Measurements from ENCODE around the gene DNMT3A. TPM values are rescaled to one million over a fixed set of nuclear protein-coding genes. Genes with fewer than 3 reads are reported as not detected.
"Not testable (repeated sequence)": the region's sequence is repeated elsewhere in the genome, so short reads cannot be mapped to it uniquely, and the experiment has no call there.

DNMT3A gene
- total RNA-seq, 3 donors from 2014 or later, result 89.2 to 106 (median 103) TPM

DNA sequence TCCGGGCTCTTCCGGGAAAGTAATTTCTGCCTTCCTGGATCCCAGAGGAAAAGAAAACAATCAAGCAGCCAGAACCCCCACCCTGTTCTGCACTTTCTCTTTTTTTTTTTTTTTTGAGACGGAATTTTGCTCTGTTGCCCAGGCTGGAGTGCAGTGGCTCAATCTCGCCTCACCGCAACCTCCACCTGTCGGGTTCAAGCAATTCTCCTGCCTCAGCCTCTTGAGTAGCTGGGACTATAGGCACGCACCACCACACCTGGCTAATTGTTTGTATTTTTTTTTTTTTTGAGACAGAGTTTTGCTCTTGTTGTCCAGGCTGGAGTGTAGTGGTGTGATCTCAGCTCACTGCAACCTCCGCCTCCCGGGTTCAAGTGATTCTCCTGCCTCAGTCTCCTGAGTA lies 69.0 kb downstream of the DNMT3A start:
- not testable (repeated sequence) for H3K9me3 Mint-ChIP-seq; ATAC-seq; H3K27me3 Mint-ChIP-seq (ENCODE audit: low read depth); DNase-seq; H3K4me3 Mint-ChIP-seq
- Mint-ChIP-seq H3K36me3 (ENCODE audit: insufficient read depth) (peaks cover 35% of the 10 kb centered on the region), H3K4me1 (ENCODE audit: low read depth) (peaks cover 51% of the 10 kb centered on the region)

DNA sequence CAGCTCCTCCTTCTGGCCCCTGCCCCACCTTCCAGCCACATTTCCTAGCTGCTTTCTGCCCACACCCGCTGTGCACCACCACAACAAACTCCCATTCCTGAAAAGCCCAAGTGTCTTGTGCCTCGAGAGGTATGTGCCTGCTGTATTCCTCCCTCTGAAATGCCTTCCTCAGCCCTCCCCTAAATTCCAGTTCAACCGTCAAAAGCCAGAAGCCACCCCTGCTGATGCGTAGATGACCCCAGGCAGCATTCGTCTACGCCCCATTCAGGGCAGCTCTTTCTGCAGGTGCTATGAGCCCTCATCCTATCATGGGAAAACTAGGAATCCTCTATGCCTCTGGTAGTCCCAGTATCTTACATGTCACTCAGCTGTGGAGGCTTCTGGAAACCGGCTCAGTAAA lies 71.7 kb downstream of the DNMT3A start:
- DNase-seq, result no peak
- Mint-ChIP-seq H3K4me1 (ENCODE audit: low read depth) (peaks cover 47% of the 10 kb centered on the region), H3K4me3 (no peak overlapping the region), H3K27me3 (ENCODE audit: low read depth) (no peaks in the 10 kb centered on the region), H3K9me3 (no peaks in the 10 kb centered on the region), H3K36me3 (ENCODE audit: insufficient read depth) (peaks cover 42% of the 10 kb centered on the region)
- ATAC-seq, result no peak

DNA sequence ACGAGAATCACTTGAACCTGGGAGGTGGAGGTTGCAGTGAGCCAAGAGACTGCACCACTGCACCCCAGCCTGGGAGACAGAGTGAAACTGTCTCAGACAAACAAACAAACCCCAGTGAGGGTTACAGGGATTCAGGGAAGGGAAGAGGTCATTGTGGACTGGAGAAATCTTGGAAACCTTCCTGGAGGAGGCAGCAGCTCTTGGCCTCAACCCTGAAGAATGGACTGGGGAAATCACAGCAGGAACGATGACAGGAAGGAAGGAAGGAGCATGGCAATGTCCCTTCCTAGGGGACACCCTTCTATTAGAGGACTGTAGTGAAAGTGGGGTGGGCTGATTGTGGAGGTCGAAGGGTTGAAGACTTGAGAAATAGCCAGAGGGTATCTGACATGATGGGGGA lies 72.5 kb downstream of the DNMT3A start:
- ATAC-seq, result no peak
- peaks cover 46% of the 10 kb centered on the region for H3K4me1 Mint-ChIP-seq (ENCODE audit: low read depth)
- H3K4me3 Mint-ChIP-seq, result no peak overlapping the region
- peaks cover 40% of the 10 kb centered on the region for H3K36me3 Mint-ChIP-seq (ENCODE audit: insufficient read depth)
- no peak for DNase-seq
- no peaks in the 10 kb centered on the region for H3K27me3 Mint-ChIP-seq (ENCODE audit: low read depth)
- no peaks in the 10 kb centered on the region for H3K9me3 Mint-ChIP-seq

DNA sequence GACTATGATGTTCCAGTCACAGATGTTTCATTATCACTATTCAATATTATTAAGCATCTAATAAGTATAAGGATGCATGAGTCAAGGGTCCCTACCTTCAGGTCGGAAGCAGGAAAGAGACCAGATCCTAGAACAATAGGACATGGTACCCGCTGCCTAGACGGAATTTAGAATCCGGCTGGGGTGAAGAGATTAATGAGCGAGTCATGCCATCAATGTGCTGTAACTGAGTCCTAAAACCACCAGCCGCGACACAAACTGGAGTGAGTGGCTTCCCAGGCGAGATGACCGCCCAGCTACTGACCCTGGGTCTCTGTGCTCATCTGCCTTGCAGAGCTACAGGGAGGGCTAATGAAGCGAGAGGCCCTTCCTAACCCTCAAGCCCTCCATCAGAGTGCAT lies 73.6 kb downstream of the DNMT3A start:
- DNase-seq, result no peak
- Mint-ChIP-seq H3K9me3 (no peaks in the 10 kb centered on the region), H3K36me3 (ENCODE audit: insufficient read depth) (peaks cover 31% of the 10 kb centered on the region), H3K4me3 (no peak overlapping the region), H3K4me1 (ENCODE audit: low read depth) (peaks cover 35% of the 10 kb centered on the region), H3K27me3 (ENCODE audit: low read depth) (no peaks in the 10 kb centered on the region)
- no peak for ATAC-seq

DNA sequence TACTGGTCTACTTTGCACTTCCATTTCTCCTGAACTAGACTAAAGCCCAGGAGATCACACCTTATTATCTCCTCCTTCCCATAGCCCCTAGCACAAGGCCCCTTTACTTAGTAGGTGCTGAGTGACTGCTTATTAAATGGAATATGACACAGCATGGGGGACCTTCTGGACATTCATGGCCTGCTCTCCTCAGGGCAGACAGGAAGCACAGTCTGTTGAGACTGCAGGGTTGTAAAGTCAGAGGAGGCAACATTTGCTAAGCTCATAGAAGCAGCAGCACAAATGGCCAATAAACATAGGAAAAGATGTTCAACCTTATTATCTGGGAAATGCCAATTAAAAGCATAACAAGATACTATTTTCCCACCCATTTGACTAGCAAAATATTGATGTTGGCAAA lies 75.3 kb downstream of the DNMT3A start:
- Mint-ChIP-seq H3K36me3 (ENCODE audit: insufficient read depth) (peaks cover 32% of the 10 kb centered on the region), H3K4me1 (ENCODE audit: low read depth) (peaks cover 35% of the 10 kb centered on the region), H3K27me3 (ENCODE audit: low read depth) (no peaks in the 10 kb centered on the region), H3K9me3 (no peaks in the 10 kb centered on the region), H3K4me3 (no peak overlapping the region)
- DNase-seq (no peak), ATAC-seq (peak in 1 of 2 donors; percentile 43)

DNA sequence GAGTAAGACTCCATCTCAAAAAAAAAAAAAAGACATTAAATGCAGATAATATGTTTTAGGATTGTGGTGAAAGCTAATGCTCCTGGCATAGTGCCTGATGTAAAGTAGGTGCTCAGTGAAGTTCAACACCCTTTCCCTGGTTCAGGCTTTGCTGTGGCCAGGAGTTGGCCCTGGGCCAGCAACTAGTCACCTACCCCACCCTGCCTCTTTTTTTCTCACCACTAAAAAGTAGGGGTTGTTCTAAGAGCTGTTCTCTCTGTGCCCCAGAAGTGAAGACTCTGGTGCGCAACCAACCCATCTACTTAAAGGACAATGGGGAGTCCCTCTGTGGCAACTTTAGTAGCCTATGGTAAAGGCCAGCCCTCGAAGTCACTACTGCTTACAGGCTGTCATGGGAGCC lies 75.9 kb downstream of the DNMT3A start:
- peaks cover 35% of the 10 kb centered on the region for H3K4me1 Mint-ChIP-seq (ENCODE audit: low read depth)
- no peaks in the 10 kb centered on the region for H3K27me3 Mint-ChIP-seq (ENCODE audit: low read depth)
- H3K4me3 Mint-ChIP-seq, result no peak overlapping the region
- ATAC-seq (peak; percentile 46 to 66), DNase-seq (peak; percentile 27)
- peaks cover 30% of the 10 kb centered on the region for H3K36me3 Mint-ChIP-seq (ENCODE audit: insufficient read depth)
- no peaks in the 10 kb centered on the region for H3K9me3 Mint-ChIP-seq

DNA sequence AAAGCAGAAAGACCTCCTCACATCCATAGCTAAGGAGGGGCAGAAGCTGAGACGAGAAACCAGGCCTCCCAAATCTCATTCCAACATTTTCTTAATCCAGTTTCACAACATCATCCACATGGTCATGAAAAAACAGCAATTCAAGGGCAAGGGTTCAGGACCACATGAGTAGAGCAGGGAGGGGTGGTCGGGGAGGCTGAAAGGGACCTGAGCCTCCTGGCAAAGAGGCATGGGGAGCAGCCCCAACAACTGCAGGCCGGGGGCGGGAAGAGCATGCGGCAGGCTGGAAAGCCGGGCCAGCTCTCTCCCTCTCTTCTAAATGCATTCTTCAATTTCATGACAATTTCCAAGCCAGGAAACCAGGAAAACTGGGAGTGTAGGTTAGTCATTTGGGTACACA lies 76.7 kb downstream of the DNMT3A start:
- ATAC-seq, result no peak
- no peak for DNase-seq
- Mint-ChIP-seq H3K4me1 (ENCODE audit: low read depth) (peaks cover 35% of the 10 kb centered on the region), H3K4me3 (no peak overlapping the region), H3K9me3 (no peaks in the 10 kb centered on the region), H3K36me3 (ENCODE audit: insufficient read depth) (peaks cover 30% of the 10 kb centered on the region), H3K27me3 (ENCODE audit: low read depth) (no peaks in the 10 kb centered on the region)

DNA sequence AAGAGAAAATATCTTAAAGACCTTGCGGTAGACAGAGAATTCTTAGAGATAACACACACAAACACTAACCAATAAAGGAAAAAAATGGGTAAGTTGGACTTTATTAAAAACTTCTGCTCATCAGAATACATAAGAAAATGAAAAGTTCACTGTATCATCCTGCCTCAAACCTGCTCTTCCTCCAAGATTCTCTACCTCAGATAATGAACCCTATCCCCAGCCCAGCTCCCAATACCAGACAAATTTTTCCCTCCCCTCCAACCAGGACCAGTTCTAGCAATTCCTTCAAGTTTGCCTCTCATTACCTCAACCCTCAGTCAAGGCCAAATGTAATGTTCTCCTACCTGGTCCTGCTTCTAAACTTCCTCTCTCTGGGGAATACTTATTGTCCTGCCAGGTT lies 79.4 kb downstream of the DNMT3A start:
- Mint-ChIP-seq H3K27me3 (ENCODE audit: low read depth) (no peaks in the 10 kb centered on the region), H3K4me3 (no peak overlapping the region), H3K9me3 (no peaks in the 10 kb centered on the region), H3K36me3 (ENCODE audit: insufficient read depth) (peaks cover 18% of the 10 kb centered on the region), H3K4me1 (ENCODE audit: low read depth) (peaks cover 29% of the 10 kb centered on the region)
- no peak for DNase-seq
- ATAC-seq, result no peak

DNA sequence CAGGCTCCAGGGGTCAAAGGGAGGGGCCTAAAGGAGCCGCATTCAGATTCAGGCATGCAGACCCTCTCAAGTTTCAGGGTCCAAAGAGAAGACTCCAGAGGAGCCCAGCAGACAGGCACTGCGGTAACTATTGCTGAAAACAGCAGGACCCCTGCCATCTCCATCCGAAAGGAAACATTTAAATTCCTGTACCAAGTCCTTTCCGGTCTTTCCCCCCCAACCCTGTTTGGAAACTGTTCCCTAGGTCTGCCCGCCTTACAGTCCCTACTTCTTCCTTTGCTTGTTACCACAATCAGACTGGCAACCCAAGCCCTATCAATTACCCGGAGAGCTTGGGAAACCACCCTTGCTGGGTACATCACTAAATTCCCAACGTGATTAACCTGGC lies 82.0 kb downstream of the DNMT3A start:
- ATAC-seq, result no peak
- Mint-ChIP-seq H3K9me3 (no peaks in the 10 kb centered on the region), H3K4me1 (ENCODE audit: low read depth) (peaks cover 16% of the 10 kb centered on the region), H3K36me3 (ENCODE audit: insufficient read depth) (peaks cover 26% of the 10 kb centered on the region), H3K27me3 (ENCODE audit: low read depth) (no peaks in the 10 kb centered on the region), H3K4me3 (no peak overlapping the region)
- DNase-seq, result no peak

DNA sequence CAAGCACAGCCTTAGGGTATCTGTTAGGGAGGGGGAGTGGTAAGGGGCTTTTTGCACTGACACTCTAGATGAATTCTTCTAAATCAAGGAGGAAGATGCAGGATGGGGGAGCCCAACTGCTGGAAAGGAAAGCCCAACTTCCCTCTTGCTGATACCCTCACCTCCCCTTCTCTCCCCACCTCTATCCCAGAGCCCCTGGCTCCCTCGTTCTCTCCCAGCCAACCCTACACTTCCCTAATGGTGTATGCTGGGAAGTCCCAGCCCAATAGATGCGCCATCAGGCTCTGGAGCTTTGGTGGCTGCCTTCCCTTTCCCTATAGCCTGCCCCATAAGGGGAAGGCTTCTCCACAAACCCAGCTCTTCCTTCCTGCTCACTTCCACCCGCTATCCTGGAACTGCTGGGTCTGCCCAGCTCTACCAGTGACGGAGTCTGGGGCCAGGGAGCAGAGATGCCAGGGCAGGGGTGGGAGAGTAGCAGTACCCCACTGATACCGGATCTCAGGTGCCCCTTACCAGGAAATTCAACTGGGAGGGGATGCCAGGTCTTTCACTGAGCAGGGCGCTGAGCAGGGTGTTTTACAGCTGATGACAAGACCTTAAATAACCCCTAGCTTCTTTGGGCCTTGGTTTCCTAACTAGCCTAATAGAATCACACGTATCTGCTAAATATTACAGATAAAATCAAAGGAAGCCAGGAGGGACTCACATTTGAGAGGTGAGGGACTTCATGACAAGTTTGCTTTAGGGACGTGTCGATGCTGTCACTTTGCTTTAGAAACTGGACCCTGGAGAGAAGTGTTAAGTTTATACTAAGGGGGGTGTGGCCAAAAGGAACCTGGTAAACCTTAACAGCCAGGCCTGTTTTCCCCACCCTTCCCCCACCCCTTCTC lies 82.6 kb downstream of the DNMT3A start:
- Mint-ChIP-seq H3K4me3 (no peak overlapping the region), H3K36me3 (ENCODE audit: insufficient read depth) (peaks cover 33% of the 10 kb centered on the region), H3K9me3 (no peaks in the 10 kb centered on the region), H3K27me3 (ENCODE audit: low read depth) (no peaks in the 10 kb centered on the region), H3K4me1 (ENCODE audit: low read depth) (peaks cover 21% of the 10 kb centered on the region)
- ATAC-seq, result no peak
- no peak for DNase-seq

DNA sequence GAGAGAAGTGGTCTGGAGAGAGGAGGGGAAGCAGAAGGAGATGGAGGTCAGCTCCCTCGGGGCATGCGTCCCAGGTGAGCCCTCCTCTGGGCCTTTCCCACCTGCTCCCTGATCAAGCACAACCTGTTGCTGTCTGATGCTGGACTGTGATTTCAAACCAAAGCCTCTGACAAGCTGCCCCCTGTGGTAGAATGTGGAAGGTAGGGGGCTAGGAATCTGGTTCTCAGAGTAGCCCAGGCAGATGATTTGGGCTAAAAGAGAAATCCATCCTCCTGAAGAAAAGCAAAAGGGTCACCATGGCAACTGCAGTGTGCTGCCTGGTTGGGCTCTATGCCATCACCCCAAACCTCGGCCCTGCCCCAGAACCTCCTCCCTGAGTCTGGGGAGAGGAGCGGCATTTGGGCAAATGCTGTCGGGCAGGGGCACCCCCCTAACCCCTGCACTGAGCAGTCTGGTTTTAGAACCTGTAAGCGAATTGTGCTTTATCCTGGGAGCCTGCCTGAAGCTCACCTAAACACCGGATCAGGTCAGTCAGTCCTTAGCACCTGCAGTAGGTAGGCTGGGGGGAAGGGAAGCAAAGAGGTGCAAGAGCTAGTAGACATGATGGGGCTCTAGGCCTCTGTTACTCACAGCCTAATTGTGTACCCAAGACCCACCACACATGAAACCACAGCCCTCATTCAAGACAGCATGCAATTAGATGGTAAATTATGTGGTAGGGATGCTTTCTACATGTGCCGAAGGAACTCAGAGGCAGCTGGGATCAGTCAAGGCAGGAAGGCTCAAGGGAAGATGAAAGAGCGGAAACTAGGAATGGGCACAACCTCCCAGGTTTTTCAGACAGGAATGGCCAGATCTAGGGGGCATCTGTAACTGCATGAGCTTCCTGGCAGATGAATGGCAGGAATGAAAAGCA lies 83.5 kb downstream of the DNMT3A start:
- ATAC-seq, result no peak
- peaks cover 37% of the 10 kb centered on the region for H3K36me3 Mint-ChIP-seq (ENCODE audit: insufficient read depth)
- no peaks in the 10 kb centered on the region for H3K9me3 Mint-ChIP-seq
- H3K4me3 Mint-ChIP-seq, result no peak overlapping the region
- peaks cover 24% of the 10 kb centered on the region for H3K4me1 Mint-ChIP-seq (ENCODE audit: low read depth)
- no peak for DNase-seq
- H3K27me3 Mint-ChIP-seq (ENCODE audit: low read depth), result no peaks in the 10 kb centered on the region

DNA sequence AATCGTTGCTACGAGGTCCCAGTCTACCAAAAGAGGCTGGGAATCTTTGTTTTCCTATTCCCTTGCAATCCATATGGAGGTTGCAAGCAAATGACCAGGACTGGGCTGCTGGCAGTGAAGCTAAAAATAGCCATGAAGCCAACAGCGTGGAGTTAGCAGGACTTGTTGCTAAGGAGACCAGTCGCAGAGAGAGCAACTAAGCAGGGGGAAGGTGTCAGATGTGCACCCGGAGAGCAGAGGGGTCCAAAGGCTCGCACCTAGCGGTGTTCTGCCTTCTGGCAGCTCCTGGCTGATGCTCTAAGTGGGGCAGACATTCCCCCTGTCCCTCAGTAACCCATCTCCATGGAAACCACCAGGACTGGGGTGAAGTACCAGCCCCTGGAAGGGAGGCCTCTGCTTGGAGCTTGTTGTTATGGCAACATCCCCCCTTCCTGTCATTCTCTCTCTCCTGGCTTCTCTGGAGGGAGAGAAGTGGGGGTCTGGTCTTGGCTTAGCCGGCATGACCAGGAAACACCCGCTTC lies 84.6 kb downstream of the DNMT3A start:
- ATAC-seq, result no peak
- Mint-ChIP-seq H3K4me3 (no peak overlapping the region), H3K4me1 (ENCODE audit: low read depth) (peaks cover 24% of the 10 kb centered on the region), H3K36me3 (ENCODE audit: insufficient read depth) (peaks cover 31% of the 10 kb centered on the region), H3K9me3 (no peaks in the 10 kb centered on the region), H3K27me3 (ENCODE audit: low read depth) (no peaks in the 10 kb centered on the region)
- no peak for DNase-seq

DNA sequence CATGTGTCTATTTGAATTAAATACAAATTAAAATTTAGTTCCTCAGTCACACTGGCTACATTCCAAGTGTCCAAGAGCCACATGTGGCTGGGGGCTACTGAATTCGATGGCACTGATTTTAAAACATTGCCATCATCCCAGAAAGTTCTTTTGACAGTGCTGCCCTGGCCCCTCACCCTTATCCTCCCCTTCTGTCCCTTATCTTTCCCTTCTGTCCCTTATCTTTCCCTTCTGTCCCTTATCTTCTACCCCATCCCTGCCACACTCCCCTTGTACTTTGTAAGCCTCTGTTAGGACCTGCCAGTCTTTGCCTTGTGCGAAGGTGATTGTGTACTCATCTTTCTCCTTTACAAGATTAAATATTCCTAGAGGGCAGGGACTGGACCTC lies 85.2 kb downstream of the DNMT3A start:
- Mint-ChIP-seq H3K27me3 (ENCODE audit: low read depth) (no peaks in the 10 kb centered on the region), H3K4me1 (ENCODE audit: low read depth) (peaks cover 25% of the 10 kb centered on the region), H3K36me3 (ENCODE audit: insufficient read depth) (peaks cover 30% of the 10 kb centered on the region), H3K4me3 (no peak overlapping the region), H3K9me3 (no peaks in the 10 kb centered on the region)
- ATAC-seq (no peak), DNase-seq (no peak)

DNA sequence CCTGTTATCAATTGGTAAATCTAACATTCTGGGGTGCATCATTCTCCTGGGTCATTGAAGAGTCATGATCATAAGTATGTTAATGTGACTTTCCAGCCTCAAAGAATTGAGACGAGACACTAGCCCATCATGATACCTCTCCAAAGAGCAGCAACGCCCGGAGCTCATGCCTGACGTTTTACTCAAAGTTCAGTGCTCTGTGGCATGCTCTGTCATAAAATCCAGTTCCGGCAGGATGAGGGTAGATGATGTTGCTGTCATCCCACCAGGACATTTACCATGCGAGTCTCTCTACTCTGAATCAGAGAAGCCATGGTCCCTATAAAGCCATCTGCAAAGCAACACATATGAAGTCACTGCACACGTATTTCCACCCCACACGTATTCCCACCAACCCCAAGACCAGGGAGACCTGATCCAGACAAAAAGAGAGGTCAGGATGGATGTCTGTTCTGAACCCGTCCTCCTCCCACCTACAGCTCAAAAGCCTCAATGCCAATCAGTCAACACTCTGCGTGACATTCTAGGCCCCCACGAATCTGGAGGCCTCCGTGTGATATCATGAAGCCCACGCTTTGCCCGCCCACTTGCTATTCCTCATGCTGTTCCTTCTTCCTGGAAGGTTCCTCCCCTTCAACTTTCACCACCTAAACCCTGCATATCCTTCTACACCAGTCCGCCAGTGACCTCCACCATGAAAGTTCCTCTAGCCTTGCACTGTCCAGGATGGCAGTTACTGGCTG lies 85.8 kb downstream of the DNMT3A start:
- no peak for ATAC-seq
- peaks cover 30% of the 10 kb centered on the region for H3K36me3 Mint-ChIP-seq (ENCODE audit: insufficient read depth)
- H3K27me3 Mint-ChIP-seq (ENCODE audit: low read depth), result no peaks in the 10 kb centered on the region
- peaks cover 29% of the 10 kb centered on the region for H3K4me1 Mint-ChIP-seq (ENCODE audit: low read depth)
- H3K4me3 Mint-ChIP-seq, result no peak overlapping the region
- DNase-seq, result no peak
- H3K9me3 Mint-ChIP-seq, result no peaks in the 10 kb centered on the region

Measured in activated T-cell treated with anti-CD3 and anti-CD28 coated beads, Interleukin-2, amount 50 U/mL, for 4 hours (primary cell).